ENCODE measurements around the gene PRKX.
"Not testable (repeated sequence)": the region's sequence is repeated elsewhere in the genome, so short reads cannot be mapped to it uniquely, and the experiment has no call there.

Gene PRKX

GRCh38 chrX:3711331-3711917 lies 2.0 kb downstream of the PRKX start:
- TF ChIP-seq CTCF (IDR thresholded peaks at IDR 0.05; ENCODE audit: unreplicated experiment in 3 of 3), result no peak
- Mint-ChIP-seq H3K27me3 (ENCODE audit: low read depth) (peaks cover 3% of the 10 kb centered on the region), H3K36me3 (ENCODE audit: low read depth) (peaks cover 11% of the 10 kb centered on the region), H3K9me3 (no peaks in the 10 kb centered on the region), H3K4me1 (peaks cover 14% of the 10 kb centered on the region), H3K4me3 (peak overlapping the region; percentile 92 to 96 (median 96)), H3K27ac (peak overlapping the region in 2 of 3 experiments; percentile 70 to 90)

- Mint-ChIP-seq H3K36me3 (ENCODE audit: low read depth) (peaks cover 30% of the 10 kb centered on the region), H3K4me3 (peak overlapping the region in 1 of 3 experiments; percentile 28)
- H3K27ac Mint-ChIP-seq; H3K27me3 Mint-ChIP-seq (ENCODE audit: low read depth); H3K9me3 Mint-ChIP-seq; H3K4me1 Mint-ChIP-seq: not testable (repeated sequence)
These were observed 5.7 kb downstream of the PRKX start for GRCh38 chrX:3707673-3708274.

GRCh38 chrX:3706481-3706880 lies 7.0 kb downstream of the PRKX start:
- H3K27ac Mint-ChIP-seq, result no peak overlapping the region
- H3K27me3 Mint-ChIP-seq (ENCODE audit: low read depth), result no peaks in the 10 kb centered on the region
- H3K9me3 Mint-ChIP-seq, result no peaks in the 10 kb centered on the region
- peaks cover 30% of the 10 kb centered on the region for H3K36me3 Mint-ChIP-seq (ENCODE audit: low read depth)
- H3K4me3 Mint-ChIP-seq, result no peak overlapping the region
- TF ChIP-seq CTCF (IDR thresholded peaks at IDR 0.05; ENCODE audit: unreplicated experiment in 3 of 3), result no peak
- peaks cover 7% of the 10 kb centered on the region for H3K4me1 Mint-ChIP-seq

- not testable (repeated sequence) for H3K27me3 Mint-ChIP-seq (ENCODE audit: low read depth); H3K9me3 Mint-ChIP-seq; H3K27ac Mint-ChIP-seq; H3K4me3 Mint-ChIP-seq
- H3K36me3 Mint-ChIP-seq (ENCODE audit: low read depth), result peaks cover 37% of the 10 kb centered on the region
- H3K4me1 Mint-ChIP-seq, result peaks cover 22% of the 10 kb centered on the region
These were observed 10.2 kb downstream of the PRKX start for GRCh38 chrX:3703251-3703650.

GRCh38 chrX:3702095-3702494 lies 11.4 kb downstream of the PRKX start:
- H3K4me1 Mint-ChIP-seq, result peaks cover 34% of the 10 kb centered on the region
- peak overlapping the region in 1 of 3 experiments; percentile 85 for H3K27ac Mint-ChIP-seq
- not testable (repeated sequence) for H3K27me3 Mint-ChIP-seq (ENCODE audit: low read depth)

GRCh38 chrX:3701445-3701928 lies 12.0 kb downstream of the PRKX start:
- H3K4me3 Mint-ChIP-seq; H3K27me3 Mint-ChIP-seq (ENCODE audit: low read depth); H3K9me3 Mint-ChIP-seq: not testable (repeated sequence)
- Mint-ChIP-seq H3K4me1 (peaks cover 36% of the 10 kb centered on the region), H3K27ac (peak overlapping the region in 2 of 3 experiments; percentile 87 to 100), H3K36me3 (ENCODE audit: low read depth) (peaks cover 37% of the 10 kb centered on the region)

More at GRCh38 chrX:3702095-3702494, 11.4 kb downstream of the PRKX start:
- not testable (repeated sequence) for H3K9me3 Mint-ChIP-seq
- H3K4me3 Mint-ChIP-seq, result peak overlapping the region in 1 of 3 experiments; percentile 40
- H3K36me3 Mint-ChIP-seq (ENCODE audit: low read depth), result peaks cover 41% of the 10 kb centered on the region

- peaks cover 51% of the 10 kb centered on the region for H3K36me3 Mint-ChIP-seq (ENCODE audit: low read depth)
- no peak for TF ChIP-seq CTCF (IDR thresholded peaks at IDR 0.05; ENCODE audit: unreplicated experiment in 3 of 3)
- H3K27me3 Mint-ChIP-seq (ENCODE audit: low read depth), result no peaks in the 10 kb centered on the region
- H3K4me3 Mint-ChIP-seq, result peak overlapping the region in 2 of 3 experiments; percentile 26 to 82
- H3K4me1 Mint-ChIP-seq, result peaks cover 52% of the 10 kb centered on the region
- peaks cover 2% of the 10 kb centered on the region for H3K9me3 Mint-ChIP-seq
- H3K27ac Mint-ChIP-seq, result peak overlapping the region; percentile 87 to 100 (median 88)
These were observed 13.5 kb downstream of the PRKX start for GRCh38 chrX:3699821-3700381.

Measured in nephron (organoid).